ENCODE results near the gene RPS29.
"Not testable (repeated sequence)": the region's sequence is repeated elsewhere in the genome, so short reads cannot be mapped to it uniquely, and the experiment has no call there.

DNA sequence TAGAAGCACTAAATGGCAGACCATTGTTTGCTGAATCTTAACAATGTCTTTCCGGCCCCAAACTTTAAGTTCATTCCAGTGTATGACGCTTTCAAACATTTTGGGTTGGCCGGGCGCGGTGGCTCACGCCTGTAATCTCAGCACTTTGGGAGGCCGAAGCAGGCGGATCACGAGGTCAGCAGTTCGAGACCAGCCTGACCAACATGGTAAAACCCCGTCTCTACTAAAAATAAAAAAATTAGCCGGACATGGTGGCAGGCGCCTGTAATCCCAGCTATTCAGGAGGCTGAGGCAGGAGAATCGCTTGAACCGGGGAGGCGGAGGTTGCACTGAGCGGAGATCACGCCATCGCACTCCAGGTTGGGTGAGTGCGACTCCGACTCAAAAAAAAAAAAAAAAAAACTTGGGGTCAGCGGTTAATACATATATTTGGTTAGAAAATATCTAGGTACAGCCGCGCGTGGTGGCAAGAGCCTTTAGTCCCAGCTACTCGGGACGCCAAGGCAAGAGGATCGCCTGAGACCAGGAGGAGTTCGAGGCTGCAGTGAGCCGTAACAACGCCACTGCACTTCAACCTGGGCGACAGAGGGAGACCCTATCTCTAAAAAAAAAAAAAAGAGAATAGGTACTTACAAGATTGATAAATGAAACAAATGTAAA lies 1.1 kb downstream of the RPS29 start:
- TF ChIP-seq POLR2A (IDR thresholded peaks at IDR 0.05): not testable (repeated sequence)
- TF ChIP-seq, protein P1, sequence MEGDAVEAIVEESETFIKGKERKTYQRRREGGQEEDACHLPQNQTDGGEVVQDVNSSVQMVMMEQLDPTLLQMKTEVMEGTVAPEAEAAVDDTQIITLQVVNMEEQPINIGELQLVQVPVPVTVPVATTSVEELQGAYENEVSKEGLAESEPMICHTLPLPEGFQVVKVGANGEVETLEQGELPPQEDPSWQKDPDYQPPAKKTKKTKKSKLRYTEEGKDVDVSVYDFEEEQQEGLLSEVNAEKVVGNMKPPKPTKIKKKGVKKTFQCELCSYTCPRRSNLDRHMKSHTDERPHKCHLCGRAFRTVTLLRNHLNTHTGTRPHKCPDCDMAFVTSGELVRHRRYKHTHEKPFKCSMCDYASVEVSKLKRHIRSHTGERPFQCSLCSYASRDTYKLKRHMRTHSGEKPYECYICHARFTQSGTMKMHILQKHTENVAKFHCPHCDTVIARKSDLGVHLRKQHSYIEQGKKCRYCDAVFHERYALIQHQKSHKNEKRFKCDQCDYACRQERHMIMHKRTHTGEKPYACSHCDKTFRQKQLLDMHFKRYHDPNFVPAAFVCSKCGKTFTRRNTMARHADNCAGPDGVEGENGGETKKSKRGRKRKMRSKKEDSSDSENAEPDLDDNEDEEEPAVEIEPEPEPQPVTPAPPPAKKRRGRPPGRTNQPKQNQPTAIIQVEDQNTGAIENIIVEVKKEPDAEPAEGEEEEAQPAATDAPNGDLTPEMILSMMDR (IDR thresholded peaks at IDR 0.05): not testable (repeated sequence)

Measured in thyroid gland (tissue), 4 donors.